Kidney capillary endothelial cell (primary cell): Measurements from ENCODE around the gene TMEM30A.
A peak's percentile ranks its signal among the peaks of the same experiment; 100 is the strongest.

Experiments used
- DNase-seq: peaks from one replicate; pipeline ENCODE4 v3.0.0-alpha.2; 2018; ENCODE audit warnings: low spot score

TMEM30A gene

DNA sequence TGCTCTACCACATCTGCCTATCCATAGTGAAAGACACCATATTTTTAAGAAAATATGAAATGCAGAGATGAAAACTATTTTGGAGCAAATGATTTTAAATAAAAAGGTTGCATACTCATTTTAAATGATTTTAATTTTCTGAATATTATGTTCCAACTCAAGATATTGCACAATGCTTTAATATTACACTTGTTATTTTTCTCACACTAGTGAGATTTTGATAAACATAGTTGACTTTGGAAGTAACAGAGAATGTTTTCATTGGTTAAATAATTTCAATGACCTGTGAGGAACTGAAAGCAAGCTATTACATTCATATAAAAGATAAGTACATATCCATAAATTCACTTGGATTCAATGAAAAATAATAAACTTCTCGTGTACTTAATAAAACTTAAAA, 7.2 kb upstream of the TMEM30A start:
- DNase-seq = no peak

DNA sequence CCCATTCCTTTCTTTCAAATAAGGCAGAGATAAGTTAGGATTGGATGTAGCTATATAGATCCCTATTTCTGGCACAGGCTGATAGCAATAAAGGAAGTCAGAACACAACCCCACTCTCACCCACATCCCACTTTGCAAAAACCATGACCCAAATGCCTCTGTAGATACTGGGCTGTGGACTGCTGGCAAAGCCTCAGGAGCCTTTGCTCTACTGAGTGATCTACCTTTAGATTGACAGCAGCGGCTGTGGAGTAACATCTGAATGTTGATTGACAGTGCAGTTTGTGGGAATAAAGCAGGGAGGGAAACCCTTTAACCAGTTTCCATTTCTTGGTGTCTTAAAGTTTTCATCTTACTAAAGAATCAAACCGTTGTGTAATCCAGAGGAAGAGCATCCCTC, 6.7 kb upstream of the TMEM30A start:
- DNase-seq = no peak

DNA sequence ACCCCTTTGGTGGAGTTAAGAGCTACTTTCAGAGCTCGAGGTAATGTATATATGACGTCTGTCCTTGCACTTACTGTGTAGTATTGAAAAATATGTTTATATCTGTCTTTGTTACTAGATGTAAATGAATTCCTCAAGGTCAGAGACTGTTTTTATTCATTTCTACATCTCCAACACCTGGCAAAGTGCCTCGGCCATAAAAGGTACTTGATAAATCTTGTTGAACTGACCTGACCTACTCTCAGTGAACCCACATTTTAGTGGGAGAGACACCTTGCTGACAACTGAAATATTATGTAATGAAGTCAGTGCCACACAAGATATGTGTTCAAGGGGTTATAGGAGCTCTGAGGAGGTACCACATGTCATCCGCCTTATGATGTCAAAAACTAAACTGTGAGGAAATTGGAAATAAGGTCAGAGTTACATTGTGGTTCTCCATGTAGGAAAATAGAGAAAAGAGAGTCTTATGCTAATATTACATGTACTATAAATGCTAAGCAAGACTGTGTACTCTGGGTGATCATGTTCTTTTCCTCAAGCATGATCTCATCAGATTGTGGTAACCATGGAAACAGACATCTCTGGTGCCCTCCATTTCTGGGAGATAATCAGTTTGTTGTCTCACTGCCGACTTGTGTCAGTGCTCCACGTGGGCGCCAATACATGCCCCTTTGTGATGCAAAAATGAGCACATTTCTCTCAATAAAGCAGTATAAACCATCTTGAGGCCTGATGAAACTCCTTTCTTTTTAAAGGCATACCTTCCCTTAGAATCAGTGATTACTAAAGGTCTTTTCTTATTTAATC, 5.7 kb upstream of the TMEM30A start:
- no peak for DNase-seq

DNA sequence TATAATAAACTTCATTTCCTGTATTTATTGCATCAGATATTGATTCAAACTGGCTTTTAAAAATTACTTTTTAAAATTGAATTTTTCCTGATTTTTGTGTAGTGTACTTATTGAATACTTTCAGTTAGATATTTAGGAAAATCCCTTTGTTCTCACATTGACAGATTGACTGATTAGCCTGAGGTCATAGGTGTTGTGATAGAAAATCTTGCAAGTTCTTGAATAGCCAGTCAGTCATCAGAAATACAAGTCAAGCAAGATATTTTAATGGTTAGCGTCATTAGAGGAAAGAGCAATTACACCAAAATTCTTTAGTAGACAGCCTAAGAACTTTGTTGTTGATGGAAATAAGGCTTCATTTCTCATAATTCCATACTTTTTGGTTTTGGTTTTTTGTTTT, 3.4 kb upstream of the TMEM30A start:
- no peak for DNase-seq

DNA sequence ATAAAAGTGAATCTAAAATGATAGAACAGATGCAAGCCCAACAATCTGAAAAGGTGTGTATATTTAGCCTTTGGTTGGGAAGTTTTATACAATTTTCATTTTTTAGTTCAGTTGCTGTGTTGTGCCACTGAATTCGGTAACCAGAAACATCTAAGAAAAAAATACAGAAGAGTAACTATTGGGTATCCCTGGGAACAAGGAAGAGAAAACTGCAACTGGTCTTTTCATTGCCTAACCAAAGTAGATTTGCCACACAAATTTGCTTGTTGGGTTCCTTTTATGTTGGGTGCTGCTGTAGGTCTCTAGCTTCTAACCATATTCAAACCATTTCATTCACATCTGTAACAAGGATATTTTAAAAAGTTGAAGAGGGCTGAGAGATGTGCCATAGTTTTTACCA, 2.8 kb upstream of the TMEM30A start:
- DNase-seq = no peak

GRCh38 chr6:75286955-75287354, 2.4 kb upstream of the TMEM30A start:
- no peak for DNase-seq

- DNase-seq = no peak
Observed at GRCh38 chr6:75285283-75285639, 669 bp upstream of the TMEM30A start.

- no peak for DNase-seq
Observed at GRCh38 chr6:75283907-75284631, 523 bp downstream of the TMEM30A start.

DNA sequence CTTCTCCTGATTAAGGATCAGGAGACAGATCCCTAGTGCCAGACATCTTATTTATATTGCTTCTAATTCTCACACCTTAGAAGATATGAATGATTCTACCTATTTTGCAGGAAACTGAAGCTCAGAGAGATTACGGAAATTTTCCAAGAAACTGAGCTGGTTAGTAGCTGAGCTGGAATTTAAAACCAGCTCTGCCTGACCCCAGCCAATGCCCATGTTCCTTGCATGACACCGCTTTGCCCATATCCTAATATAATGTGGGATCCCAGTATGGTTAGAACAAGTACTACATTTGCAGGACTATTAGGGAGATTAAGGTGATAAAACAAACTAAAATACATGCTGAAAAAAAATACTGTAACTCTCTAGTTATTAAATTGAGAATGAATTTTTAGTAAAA, 1.9 kb downstream of the TMEM30A start:
- DNase-seq = no peak

DNA sequence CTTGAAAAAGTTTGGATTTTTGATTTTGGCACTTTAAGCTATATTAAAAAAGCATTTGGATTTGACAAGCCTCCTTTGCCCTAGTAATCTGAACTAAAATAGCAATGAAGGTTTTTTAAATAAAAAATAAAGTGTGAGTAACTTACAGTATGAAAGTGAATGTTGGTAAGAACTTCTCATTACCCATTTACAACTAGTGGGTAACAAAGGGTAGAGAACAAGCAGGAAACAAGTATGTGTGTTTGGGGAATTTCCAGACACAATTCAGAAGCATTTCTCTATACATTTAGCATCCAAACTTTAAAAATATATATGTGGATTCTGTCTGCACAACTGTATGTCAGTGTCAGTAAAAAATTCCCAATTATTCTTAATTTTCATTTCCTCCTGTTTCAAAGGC, 2.9 kb downstream of the TMEM30A start:
- no peak for DNase-seq

DNA sequence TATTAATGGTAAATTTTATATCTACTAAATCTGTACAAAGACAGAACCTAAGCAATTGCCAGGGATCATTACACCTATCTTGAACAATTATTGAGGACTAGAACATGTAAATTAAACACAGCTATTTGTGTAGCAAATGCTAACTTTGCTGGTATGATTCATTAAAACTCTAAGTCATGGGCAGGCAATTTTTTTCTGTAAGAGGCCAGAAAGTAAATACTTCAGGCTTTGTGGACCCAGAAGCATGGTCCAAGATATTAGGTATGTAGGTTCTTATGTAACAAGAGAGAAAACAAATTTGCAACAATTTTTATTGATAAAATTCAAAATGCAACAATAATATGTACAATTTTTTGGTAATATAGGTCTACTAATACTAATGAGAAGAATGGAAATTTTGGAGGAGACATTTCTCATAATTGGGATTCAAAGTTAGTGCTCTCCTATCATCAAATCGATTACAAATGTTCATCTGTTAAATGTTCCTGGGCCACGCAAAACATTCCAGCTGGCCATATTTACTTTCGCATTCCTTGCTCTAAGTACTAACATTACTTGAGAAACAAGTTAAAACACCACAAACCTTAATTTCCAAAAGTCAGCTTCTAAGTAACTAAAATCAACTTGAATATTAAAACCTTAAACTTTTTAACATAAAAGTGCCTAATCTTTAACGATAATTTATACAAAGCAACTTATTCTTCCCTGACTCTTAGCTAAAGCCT, 4.3 kb downstream of the TMEM30A start:
- no peak for DNase-seq

DNA sequence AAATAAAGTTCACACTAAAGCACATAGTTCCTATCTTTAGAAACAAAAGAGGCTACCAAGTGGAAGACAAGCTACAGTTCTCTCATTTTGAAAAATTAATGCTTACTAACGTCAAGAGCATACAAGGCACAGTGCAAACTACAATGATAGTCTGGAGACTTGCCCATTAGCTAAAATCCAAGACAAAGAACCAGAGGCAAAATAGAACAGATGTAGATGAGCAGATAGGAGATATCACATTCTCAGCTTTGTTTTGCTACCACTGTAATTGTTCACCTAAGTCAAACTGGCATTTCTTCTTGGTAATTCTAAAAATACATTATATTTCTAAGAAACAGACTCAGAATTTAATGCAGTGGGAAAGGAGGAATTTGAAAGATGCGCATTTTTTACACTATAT, 5.2 kb downstream of the TMEM30A start:
- no peak for DNase-seq

DNA sequence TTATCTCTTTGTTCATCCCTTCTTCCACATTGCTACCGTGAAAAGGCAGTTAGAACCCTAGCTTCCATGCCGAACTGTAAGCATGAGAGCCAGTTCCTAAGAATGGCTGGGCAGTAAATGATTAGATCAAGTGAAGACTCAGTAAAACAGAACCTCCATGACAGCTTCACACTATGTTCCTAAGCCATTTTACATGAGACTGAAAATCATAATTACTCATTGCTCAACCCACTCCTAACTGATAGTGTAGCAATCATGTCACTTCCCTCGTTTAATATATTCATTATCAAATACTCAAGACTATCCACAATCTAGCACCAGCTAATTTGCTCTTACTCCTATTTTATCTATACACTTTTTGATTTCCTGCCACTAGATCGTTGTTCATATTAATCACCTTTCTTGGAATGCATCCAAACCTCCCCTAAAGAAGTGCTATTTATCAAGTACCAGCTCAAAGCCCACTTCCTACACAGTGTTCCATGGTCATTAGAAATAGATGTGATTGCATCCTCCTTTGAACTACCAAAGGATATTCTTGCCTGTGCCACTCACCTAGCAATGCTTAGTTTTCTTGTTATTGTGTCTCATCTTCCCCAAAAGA, 6.0 kb downstream of the TMEM30A start:
- DNase-seq = no peak

- peak; percentile 59 for DNase-seq
Observed at GRCh38 chr6:75275067-75275466, 9.5 kb downstream of the TMEM30A start.

- DNase-seq = no peak
Observed at GRCh38 chr6:75273009-75273408, 11.6 kb downstream of the TMEM30A start.

DNA sequence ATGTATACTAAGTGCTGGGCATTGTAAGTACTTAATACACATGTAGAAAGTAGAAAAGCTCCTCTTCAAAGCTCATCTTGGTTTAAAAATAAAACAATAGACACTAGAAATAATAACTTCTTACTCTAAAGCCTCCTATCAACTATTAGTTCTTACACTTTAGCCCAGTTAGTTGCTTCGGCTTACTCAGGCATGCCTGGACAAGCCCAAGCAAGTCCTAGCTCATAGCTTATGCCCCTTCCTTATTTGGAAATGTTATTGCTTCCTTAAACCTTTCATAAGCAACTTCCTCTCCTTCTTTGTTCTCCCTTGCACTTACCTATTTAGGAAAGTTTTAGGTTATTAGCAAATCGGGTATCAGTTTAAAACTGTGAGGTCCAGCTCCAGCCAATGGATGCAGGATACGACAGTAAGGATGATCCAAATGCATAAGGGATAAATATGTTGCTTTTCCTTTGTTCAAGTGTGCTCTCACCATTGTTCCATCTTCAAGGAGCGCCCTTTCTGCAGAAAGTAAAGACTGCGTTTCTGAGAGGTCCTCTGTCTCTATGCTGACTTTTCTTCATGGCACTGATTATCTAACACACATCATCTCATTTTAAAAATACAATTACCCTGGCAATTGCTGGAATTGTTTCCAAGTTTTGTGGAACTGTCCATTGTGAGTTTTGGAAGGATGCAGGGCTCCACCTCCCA, 12.3 kb downstream of the TMEM30A start:
- DNase-seq = no peak

- DNase-seq = no peak
Observed at GRCh38 chr6:75268988-75269354, 15.6 kb downstream of the TMEM30A start.

GRCh38 chr6:75268121-75268987, 16.2 kb downstream of the TMEM30A start:
- DNase-seq = no peak

GRCh38 chr6:75267461-75267860, 17.1 kb downstream of the TMEM30A start:
- no peak for DNase-seq

GRCh38 chr6:75266716-75267291, 17.8 kb downstream of the TMEM30A start:
- peak; percentile 77 for DNase-seq

DNA sequence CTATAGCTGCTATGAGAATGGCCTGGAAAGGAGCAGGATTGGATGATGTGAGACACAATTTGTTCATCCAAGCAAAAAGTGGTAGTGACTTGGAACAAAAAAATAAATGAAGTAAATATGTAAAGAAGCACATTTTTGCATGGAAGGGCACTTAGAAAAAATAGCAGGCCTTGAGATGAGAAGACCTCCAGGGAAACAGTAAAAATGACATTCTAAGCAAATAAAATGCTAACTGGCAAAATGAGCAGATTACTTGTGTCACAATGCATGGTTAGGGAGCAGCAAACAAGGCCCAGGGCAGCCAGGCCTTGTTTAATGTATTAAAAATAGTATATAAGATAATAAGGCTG, 21.2 kb downstream of the TMEM30A start:
- DNase-seq = no peak
